Stimulated activated CD8-positive, alpha-beta memory T cell treated with anti-CD3 and anti-CD28 coated beads, Interleukin-15, amount 100 ng/mL, for 48 hours (primary cell): ENCODE results near the gene CAMK1D.

Source experiments
- DNase-seq, 2 donors: peaks; one replicate each; pipeline ENCODE4 v3.0.0-alpha.2; 2020; ENCODE audit warnings: low read depth in 2 of 2

CAMK1D gene

DNA sequence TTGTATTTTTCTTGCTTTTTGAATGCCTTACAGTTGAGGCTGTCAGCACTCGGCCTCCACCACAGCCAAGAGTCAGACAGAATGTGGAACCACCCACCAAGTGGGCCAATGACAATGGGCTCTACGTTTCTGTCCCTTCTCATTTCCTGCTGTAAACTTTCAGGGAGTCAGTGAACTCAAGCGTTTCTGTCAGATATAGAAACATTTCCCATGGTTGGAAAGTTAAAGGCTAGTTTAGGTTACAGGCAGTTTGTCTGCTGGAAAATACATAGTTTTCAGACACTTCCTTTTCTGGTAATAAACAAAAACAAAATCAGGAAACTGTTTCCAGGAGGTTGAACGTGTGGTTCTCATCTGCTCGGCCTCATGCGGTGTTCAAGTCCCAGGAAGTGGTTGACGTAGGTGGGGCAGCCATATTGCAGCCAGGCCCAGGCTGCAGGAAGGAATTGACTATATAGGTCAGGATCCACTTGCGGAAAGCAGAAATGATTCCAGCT lies 245.1 kb downstream of the CAMK1D start:
- peak in 1 of 2 donors; percentile 11 for DNase-seq

DNA sequence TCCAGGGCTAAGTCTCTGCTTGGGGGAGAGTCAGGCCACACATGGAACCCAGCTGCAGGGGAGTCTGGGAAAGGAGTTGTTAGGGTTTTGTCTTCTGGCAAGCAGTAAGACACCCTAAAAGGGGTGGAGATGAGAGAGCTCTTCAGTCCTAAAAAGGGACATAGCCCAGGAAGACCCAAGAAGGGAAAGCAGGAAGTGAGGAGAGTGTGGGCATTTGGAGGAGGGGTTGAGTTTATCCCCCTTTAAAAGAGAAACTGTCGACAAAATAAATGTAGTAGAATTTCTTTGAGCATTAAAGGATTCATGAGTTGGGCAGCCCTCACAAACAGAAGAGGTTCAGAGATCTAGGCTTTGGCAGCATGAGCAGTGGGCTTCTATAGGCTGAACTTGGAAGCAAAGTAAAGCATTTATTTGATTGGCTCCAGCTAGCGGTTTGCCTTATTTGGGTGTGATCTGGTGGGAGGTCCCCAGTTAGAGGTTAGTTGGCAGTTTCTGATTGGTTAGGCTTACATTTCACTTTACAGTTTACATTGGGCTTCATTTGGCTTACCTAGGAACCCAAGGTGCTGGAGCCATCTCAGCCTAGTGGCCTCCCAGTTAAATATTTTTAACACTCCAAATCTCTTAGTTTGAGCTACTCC lies 246.7 kb downstream of the CAMK1D start:
- no peak for DNase-seq

DNA sequence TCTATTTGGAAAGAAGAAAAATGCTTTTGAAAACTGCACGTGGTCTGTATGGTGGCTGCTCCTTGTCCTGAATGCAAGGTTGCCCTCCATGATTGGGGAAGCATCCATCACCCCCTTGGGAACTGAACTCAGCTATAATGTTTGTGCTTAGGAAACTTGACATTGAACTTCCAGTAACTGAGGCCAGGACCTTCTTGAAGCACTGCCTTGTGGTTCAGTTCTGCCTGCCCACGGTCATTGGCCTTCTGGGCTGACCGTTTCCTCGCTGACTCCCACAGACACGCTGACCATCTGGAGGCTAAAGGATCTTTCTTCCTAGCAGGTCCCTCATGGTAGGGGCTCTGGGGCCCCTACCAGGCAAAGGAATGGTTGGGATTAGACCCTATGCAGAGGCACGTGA lies 247.8 kb downstream of the CAMK1D start:
- no peak for DNase-seq

DNA sequence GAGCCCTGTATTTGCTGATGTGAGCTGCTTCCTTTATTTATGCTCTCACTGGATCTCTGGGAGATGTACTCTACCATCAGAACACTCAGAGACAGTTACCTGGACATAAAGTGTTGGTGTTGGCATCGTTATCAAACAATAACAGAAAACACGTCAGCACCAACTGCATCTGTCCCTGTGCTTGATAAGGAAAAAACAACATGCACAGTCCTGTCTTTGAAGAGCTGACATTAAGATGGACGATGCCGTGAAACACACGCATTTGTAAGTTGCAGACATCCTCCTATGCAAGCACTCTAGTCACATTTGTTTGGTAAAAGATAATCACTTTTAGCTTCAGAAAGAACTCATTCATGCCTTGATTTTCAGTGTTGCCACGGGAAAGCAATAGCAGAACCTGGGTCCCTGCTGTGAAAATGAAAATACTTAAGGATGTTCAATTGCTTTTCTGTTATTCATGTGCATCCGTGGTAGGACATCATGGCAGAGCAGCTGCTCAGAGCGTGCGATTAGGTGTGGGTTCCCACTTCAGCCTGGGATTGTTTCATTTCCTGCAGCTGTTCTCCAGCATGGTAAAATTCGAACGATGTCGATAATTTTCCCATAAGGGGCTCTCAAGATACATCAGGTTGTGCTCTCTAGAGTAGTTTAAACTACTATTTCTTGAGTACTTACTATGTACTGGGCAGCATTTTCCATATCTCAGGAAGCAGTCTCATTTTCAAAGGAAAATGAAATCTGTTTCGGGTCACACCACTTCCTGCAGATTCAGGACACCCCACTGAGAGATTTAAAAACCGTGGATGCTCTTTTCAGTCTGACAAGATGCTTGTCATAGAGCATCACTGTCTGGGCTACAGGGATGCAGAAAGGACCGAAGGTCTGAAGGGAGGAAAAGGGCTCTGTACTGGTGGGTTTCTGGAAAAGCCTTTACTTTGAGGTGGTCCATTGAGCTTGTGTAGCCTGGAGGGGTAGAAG lies 248.7 kb downstream of the CAMK1D start:
- no peak for DNase-seq

DNA sequence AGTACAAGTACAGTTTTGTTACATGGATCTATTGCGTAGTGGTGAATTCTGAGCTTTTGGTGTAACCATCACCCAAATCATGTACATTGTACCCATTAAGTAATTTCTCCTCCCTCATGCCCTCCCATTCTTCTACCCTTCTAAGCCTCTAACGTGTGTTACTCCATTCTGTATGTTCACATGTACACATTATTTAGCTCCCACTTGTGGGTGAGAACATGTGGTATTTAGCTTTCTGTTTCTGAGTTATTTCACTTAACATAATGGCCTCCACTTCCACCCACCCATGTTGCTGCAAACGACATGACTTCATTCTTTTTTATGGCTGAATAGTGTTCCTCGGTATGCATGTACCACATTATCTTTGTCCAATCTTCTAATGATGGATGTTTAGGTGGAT lies 251.3 kb downstream of the CAMK1D start:
- no peak for DNase-seq

DNA sequence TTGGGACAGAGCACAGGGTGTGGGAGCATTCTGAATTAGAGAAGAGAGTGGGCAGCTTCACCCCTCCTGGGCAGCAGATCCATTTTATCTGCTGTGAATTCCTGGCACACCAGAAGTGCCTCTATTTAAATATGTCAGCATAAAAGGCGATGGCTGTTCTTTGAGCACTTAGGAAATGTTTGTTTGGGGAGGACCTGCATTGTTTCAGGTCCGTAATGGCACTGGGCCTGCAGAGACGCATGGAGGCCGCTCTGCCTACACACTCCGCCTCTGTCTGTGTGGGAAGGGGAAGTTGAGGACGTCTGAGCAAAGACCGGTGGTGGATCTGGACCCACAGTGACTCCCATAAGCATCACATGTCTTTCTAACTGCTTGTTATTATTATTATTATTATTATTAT lies 253.2 kb downstream of the CAMK1D start:
- DNase-seq, result no peak

DNA sequence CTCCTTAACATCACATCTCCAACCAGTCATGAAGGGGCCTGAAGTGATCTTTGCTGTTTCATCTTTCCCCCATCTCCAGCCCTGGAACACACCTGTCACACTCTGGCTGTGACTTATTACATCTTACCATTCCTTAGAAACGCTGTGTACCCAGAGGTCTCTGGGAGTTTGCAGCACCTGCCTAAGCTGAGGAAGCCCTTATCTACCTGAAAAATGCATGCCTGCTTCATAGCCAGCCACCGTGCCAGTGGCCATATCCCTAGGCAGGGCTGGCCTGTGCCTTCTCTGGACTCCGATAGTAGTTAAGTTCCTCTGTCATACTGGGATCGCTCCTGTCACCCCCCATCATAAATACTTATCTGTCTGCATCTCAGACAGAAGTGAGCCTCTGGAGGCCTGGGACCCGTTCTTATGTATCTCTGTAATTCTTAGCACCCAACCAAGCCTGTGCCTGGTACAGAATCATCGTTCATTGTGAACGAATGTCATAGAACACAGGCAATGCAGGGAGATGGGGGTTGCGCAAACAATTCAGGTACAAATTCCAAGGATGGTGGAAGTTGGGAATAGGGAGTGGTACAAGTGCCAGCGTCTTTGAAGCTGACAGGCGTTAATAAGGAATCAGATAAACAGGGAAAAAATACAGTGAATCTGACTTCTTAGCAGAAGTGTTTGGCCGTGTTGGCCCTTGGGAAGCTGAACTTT lies 254.6 kb downstream of the CAMK1D start:
- no peak for DNase-seq

DNA sequence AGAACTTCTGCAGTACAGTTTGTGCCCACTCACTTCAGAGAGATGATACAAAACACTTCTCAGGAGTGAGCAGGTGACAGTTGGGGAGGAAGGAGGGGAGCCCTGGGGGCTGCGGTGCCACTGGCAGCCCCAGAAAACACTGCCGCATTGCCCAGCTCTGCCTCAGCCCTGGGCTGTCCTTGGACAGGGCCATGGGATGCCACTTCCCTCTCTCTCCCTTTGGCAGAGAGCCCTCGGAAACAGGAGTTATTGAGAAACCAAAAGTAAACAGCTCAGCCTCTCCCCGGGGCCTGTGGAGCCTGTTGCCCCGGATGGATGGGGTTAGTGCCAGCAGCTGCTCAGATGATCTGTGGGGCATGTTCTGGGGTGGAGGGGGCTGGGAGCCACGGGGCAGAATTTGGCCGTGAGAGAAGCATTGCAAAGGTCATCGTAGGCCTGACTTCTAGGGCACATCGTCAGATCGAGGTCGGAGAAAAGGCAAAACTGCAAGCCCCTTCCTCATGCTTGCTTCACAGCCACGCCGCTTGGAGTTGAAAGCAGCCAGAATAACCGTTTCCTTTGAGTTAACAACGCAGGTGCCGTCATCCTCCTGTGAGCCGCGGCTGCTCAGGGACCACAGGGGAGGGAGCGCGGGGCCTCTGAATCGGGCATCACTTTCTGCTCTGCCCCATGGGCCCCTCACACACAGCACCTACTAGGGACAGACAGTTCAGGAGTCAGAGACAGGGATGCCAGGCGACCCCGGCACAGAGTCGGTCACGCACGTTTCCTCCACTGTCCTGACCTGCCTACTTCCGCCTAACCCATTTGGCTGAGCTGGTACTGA lies 256.4 kb downstream of the CAMK1D start:
- DNase-seq, result peak in 1 of 2 donors; percentile 6

DNA sequence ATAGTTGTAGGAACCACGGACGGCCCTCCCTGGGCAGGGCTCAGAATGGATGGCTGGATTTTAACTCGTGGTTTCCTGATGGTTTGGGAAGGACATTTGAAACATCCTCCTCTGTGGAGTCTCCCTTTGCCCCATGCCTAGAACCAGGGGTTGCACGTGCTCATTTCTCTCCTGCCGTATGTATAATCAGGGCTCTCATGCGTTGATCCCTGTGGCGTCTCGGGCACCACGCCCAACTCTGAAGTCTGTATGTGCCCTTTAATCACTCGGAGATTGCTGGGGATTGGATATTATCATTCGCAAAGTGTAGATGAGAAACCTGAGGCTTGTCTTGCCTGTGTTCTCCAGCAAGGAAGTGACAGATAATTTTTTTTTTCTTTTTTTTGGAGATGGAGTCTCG lies 257.1 kb downstream of the CAMK1D start:
- DNase-seq, result no peak

DNA sequence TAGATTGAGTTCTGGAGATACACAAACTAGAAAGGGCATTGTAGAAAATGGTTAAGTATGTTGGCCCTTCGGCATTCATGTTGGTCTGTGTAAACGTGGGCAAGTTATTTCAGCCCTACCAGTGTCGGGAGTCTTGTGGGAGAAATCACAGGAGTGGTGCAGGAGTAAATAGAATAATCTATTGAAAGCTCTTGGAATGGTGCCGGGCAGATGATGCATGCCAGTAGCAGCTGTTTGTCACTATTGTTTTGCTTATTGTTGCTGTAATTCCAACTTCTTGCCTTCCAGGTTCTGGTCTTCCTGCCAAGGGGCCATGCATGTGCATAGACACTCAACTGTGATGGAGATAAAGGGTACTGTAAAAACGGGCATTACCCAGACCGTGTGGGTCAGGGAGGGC lies 259.4 kb downstream of the CAMK1D start:
- no peak for DNase-seq

DNA sequence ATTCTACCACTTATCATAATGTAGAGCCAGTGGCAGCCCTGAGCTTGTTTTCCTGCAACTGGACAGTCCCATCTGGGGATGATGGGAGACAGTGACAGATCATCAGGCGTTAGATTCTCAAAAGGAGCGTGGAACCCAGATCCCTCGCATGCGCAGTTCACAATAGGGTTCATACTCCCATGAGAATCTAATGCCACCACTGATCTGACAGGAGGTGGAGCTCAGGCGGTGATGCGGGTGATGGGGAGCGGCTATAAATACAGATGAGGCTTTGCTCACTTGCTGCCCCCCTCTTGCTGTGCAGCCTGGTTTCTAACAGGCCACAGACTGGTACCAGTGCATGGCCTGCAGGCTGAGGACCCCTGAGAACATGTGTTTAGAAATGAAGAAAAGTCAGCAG lies 260.1 kb downstream of the CAMK1D start:
- no peak for DNase-seq

DNA sequence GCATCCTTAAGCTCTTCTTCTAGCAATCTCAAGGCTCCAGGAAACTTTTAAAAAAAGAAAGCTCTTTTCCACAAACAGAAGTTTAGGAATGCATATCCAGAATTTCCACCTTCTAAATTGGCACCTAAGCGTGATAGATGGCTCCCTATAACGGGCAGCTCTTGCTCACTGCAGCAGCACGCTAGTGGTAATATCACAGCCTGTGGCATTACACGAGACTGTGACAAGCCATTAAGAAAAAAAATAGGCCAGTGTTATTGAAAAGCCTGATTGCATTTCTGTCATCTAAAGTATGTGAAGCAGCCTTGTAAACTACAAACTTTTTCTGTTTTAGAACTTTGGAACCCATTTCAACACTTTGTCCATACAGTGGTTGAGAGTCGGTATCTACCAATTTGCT lies 263.8 kb downstream of the CAMK1D start:
- no peak for DNase-seq

DNA sequence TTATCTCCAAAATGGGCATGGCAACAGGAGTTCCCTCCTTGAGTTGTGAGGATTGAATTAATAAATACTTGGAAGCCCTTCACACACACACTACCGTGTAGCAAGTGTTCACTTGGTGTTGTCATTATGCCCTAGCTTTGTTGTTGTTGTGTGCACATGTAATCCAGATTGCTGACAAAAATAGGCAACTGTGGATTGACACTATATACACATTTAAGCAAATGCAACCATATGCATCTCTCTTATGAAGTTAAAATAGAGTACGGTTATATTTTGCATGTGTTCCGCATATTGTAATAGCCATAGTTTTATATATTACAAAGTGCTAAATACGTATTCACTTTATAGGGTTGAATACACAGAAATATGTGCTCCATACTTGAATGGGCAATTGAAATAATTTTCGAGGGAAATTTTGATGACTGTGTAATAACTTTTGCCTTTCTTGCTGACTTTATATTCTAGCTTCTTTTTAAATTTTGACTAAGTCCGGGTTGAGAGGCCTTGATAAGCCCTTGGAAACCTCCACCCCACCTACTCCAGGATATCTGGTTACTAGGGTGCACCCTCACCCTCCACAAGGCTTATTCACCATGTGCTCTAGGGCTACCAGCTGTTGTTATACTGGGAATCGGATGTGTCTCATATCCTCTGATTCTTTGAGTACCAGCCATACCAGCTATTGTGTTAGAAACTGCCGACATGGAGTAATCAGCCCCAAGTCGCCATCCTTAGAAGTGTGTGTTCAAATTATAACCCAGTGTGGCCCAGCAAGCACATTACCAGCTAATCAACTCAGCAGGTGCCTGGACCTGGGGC lies 265.0 kb downstream of the CAMK1D start:
- no peak for DNase-seq

DNA sequence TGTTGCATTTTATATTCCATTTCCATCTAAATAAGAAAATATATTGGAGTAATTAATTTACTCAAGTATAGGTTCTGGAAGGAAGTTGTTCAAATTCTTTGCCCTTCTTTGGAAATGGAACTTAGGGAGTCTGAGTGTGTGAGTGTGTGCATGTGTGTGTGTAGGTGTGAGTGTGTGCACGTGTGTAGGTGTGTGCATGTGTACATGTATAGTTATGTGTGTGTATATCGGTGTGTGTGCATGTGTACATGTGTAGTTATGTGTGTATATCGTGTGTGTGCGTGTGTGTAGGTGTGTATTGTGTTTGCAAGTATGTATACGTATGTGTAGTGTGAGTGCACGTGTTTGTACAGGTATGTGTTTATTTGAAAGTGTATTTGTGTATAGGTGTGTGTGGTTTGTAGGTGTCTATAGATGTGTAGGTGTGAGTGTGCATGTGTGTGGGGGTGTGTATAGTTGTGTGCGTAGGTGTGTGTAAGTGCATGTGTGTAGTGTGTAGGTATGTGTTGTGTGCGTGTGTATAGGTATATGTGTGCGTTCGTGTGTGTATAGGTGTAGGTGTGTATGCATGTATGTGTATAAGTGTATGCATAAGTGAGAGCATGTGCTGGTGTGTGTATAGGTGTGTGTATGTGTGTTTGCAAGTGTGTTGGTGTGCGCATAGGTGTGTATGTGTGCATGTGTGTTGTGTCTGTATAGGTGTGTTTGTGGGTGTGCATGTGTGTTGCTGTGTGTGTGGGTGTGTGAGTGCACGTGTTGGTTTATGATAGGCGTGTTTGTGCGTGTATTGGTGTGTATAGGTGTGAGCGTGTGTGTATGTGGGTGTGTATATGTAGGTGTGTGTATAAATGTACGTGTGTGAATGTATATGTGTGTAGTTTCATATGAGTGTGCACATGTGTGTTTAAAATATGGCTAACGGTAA lies 266.2 kb downstream of the CAMK1D start:
- DNase-seq, result no peak

DNA sequence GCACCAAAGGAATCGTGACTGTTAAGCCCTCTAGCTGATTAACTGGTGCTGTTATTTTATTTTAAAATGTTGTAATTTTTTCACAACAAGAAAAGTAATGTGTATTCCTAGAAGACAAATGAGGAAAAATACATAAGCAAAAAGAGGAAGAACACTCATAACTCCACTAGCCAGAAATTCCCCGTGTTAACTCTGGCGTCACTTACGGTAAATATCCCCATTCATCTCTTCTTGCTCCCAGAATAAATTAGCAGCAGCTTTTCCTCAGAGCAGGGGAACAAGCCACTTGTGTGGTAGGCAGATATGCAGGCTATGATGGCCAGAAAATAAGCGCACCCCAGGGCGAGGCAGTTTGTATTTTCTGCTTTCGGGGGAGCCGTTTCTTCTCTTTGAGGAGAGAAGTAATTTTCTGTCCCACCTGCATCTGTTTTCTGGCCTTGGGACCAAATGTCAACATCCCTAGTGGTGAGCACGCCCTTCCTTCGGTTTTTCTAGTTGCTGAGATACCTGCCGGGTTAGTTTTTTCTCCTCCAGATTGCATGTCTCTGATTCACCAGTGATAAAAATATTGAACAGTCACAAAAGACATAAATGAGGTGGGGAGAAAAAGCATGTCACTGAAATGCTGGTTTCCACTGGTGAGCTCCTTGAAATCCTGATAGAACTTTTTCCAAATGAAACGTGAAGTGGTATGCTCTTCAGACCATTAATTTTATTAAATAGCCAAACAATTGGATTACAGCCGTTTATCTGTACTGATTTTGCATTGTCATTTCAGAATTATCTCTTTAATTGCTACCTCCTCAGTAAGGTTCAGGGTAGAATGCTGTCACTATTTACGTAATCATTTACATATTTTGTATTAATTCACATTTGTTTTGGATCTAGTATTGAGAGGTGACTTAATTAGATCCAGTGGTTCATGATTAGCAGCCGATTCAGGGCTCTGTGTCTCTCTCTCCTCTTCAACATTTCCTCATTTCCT lies 268.1 kb downstream of the CAMK1D start:
- DNase-seq, result no peak

DNA sequence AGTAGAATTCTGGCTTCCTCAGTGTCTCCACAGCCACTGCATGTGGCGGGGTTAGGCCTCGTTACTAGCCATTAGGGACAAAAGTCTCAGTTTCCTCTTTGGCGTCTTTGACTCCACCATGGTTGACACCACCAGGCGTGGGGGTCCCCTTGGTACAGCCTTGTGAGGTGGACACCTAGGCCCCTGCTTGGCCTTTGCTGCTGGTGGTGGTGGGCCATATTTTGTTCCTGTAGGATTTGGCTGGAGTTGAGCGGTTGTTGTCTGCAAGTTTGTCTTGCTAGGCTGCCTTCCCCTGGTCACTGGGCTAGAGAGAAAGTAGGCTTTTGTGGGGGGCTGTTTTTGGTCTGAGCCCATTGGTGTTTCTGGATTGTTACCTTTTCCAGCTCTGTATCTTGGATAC lies 272.7 kb downstream of the CAMK1D start:
- DNase-seq, result no peak

DNA sequence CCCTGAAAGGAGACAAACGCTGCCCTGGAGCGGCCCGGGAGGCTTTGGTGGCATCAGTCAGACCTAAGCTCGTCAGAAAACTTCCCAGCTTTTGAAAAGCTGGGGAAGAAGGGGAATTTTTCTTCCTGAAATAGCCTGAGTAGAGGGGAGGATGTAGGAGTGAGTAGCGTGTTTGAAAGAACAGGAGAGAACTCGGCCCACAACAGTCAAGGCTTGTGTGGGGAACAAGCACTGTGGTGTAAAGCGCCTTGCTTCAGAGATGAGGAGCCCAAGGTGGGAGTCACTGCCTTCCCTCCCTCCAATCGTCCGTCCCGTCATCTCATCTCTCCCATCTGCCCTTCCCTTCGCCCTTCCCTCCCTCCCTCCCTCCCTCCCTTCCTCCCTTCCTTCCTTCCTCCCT lies 273.3 kb downstream of the CAMK1D start:
- no peak for DNase-seq

DNA sequence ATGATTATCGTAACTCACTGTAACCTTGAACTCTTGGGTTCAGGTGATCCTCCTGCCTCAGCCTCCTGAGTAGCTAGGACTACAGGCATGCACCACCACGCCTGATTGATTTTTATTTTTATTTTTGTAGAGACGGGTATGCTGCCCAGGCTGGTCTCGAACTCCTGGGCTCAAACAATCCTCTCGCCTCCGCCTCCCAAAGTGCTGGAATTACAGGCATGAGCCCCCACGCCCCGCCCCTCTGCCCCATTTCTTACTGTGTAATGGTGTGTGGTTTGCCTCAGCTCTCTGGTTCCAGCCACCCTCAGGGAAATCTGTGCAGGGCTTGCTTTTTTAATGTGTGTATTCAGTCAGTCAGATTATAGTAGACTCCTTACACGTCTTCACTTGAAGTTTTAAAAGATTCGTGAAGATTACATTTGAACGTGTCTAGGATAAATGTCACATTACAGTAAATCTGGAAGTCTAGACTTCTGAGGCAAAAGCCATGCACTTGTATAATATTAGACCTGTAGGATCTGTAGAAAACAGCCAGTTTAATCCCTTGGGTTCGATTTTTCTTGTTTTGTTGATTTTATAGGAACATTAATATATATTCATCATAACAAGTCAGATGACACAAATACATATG lies 276.2 kb downstream of the CAMK1D start:
- no peak for DNase-seq
